DND-41 (cell line): ENCODE measurements around the gene SDHAF4.
"Not testable (repeated sequence)": the region's sequence is repeated elsewhere in the genome, so short reads cannot be mapped to it uniquely, and the experiment has no call there.

Experiments
- ATAC-seq: fragments of 200-7000 bp; cut with Tn5 transposase; 3 replicates; pipeline ENCODE4 v1.9.1; 2021; ENCODE audit warnings: low read depth; ENCODE audit not compliant: insufficient read depth
- DNase-seq: peaks from one replicate; pipeline ENCODE4 v3.0.0-alpha.2; 2020
- H2AFZ ChIP-seq: 2 replicates; pipeline ENCODE4 v1.6.0; 2012; ENCODE audit warnings: low read depth, low read length
- H3K27ac ChIP-seq: 2 replicates; pipeline ENCODE4 v1.5.1; 2012; ENCODE audit warnings: low read length, inconsistent platforms
- H3K27me3 ChIP-seq: fragments of 200-600 bp; sonication (generic); 2 replicates; pipeline ENCODE4 v1.6.0; 2012; ENCODE audit warnings: low read length, mild to moderate bottlenecking, inconsistent platforms; ENCODE audit not compliant: insufficient read depth, poor library complexity
- H3K36me3 ChIP-seq: 2 replicates; pipeline ENCODE4 v1.5.1; 2012; ENCODE audit warnings: low read length, inconsistent platforms; ENCODE audit not compliant: insufficient read depth
- H3K4me1 ChIP-seq: 2 replicates; pipeline ENCODE4 v1.5.1; 2012; ENCODE audit warnings: mild to moderate bottlenecking, low read length; ENCODE audit not compliant: insufficient read depth
- H3K4me2 ChIP-seq: 2 replicates; pipeline ENCODE4 v1.6.0; 2012; ENCODE audit warnings: mild to moderate bottlenecking, moderate library complexity, low read length, inconsistent platforms; ENCODE audit not compliant: insufficient read depth
- H3K4me3 ChIP-seq, 2 experiments: fragments of 200-600 bp in 1 of 2; shearing (Covaris generic) in 1 of 2; 2 replicates each; pipeline ENCODE4 v1.5.1; 2012 to 2016; ENCODE audit warnings: inconsistent platforms in 2 of 2, low read length in 2 of 2, mild to moderate bottlenecking in 2 of 2, low read depth in 1 of 2, moderate library complexity in 1 of 2
- H3K79me2 ChIP-seq: 2 replicates; pipeline ENCODE4 v1.6.0; 2012; ENCODE audit warnings: low read length, inconsistent platforms; ENCODE audit not compliant: insufficient read depth
- H3K9ac ChIP-seq: 2 replicates; pipeline ENCODE4 v1.6.0; 2012; ENCODE audit warnings: low read depth, mild to moderate bottlenecking, inconsistent platforms, low read length, moderate library complexity
- H3K9me3 ChIP-seq: 2 replicates; pipeline ENCODE4 v1.5.1; 2012; ENCODE audit warnings: low read length, moderate library complexity, mild to moderate bottlenecking, inconsistent platforms; ENCODE audit not compliant: insufficient read depth, severe bottlenecking
- H4K20me1 ChIP-seq: 2 replicates; pipeline ENCODE4 v1.6.0; 2012; ENCODE audit warnings: low read length; ENCODE audit not compliant: insufficient read depth
- CTCF ChIP-seq: IDR thresholded peaks from 2 replicates; pipeline ENCODE4 v1.5.1; 2012; ENCODE audit warnings: borderline replicate concordance, low read length, moderate library complexity, mild to moderate bottlenecking; ENCODE audit not compliant: poor library complexity, severe bottlenecking; ENCODE audit errors: extremely low read depth
- EZH2 ChIP-seq: IDR thresholded peaks from 3 replicates; pipeline ENCODE4 v1.6.1; 2012; ENCODE audit warnings: borderline replicate concordance, low read depth, mild to moderate bottlenecking, moderate library complexity, low read length, inconsistent platforms; ENCODE audit not compliant: severe bottlenecking

Gene SDHAF4

GRCh38 chr6:70547905-70548304, 18.8 kb upstream of the SDHAF4 start:
- Histone ChIP-seq H3K36me3 (no peaks in the 10 kb centered on the region), H3K9ac (no peak overlapping the region)

GRCh38 chr6:70549327-70549726, 17.4 kb upstream of the SDHAF4 start:
- H3K9ac ChIP-seq: no peak overlapping the region
- no peaks in the 10 kb centered on the region for H4K20me1 ChIP-seq
- no peak overlapping the region for H3K27ac ChIP-seq
- TF ChIP-seq EZH2 (no peak), CTCF (no peak)
- DNase-seq (no peak), ATAC-seq (no peak)
- no peaks in the 10 kb centered on the region for H3K9me3 ChIP-seq
- no peak overlapping the region for H3K4me2 ChIP-seq
- H3K4me1 ChIP-seq: no peaks in the 10 kb centered on the region
- no peak overlapping the region for H2AFZ ChIP-seq
- no peaks in the 10 kb centered on the region for H3K27me3 ChIP-seq
- no peaks in the 10 kb centered on the region for H3K36me3 ChIP-seq
- H3K79me2 ChIP-seq: no peaks in the 10 kb centered on the region
- H3K4me3 ChIP-seq: no peak overlapping the region

More at GRCh38 chr6:70547905-70548304, 18.8 kb upstream of the SDHAF4 start:
- no peaks in the 10 kb centered on the region for H3K79me2 ChIP-seq
- ATAC-seq (no peak), DNase-seq (no peak)
- no peaks in the 10 kb centered on the region for H3K27me3 ChIP-seq
- H4K20me1 ChIP-seq: no peaks in the 10 kb centered on the region
- no peak overlapping the region for H2AFZ ChIP-seq
- no peaks in the 10 kb centered on the region for H3K9me3 ChIP-seq
- no peak overlapping the region for H3K4me3 ChIP-seq
- H3K4me1 ChIP-seq: no peaks in the 10 kb centered on the region
- no peak overlapping the region for H3K27ac ChIP-seq
- TF ChIP-seq EZH2: no peak
- no peak for TF ChIP-seq CTCF
- H3K4me2 ChIP-seq: no peak overlapping the region

- H3K27me3 ChIP-seq: no peaks in the 10 kb centered on the region
- H3K27ac ChIP-seq: no peak overlapping the region
- no peaks in the 10 kb centered on the region for H4K20me1 ChIP-seq
- no peaks in the 10 kb centered on the region for H3K4me1 ChIP-seq
- no peaks in the 10 kb centered on the region for H3K36me3 ChIP-seq
- no peak overlapping the region for H3K4me2 ChIP-seq
- no peak for DNase-seq
- no peak for ATAC-seq
- no peak overlapping the region for H3K9ac ChIP-seq
- no peaks in the 10 kb centered on the region for H3K79me2 ChIP-seq
- H3K9me3 ChIP-seq: no peaks in the 10 kb centered on the region
- TF ChIP-seq CTCF (peak; percentile 16), EZH2 (no peak)
- H3K4me3 ChIP-seq: no peak overlapping the region
- H2AFZ ChIP-seq: no peak overlapping the region
These were observed 15.2 kb upstream of the SDHAF4 start for GRCh38 chr6:70551566-70551965.

DNA sequence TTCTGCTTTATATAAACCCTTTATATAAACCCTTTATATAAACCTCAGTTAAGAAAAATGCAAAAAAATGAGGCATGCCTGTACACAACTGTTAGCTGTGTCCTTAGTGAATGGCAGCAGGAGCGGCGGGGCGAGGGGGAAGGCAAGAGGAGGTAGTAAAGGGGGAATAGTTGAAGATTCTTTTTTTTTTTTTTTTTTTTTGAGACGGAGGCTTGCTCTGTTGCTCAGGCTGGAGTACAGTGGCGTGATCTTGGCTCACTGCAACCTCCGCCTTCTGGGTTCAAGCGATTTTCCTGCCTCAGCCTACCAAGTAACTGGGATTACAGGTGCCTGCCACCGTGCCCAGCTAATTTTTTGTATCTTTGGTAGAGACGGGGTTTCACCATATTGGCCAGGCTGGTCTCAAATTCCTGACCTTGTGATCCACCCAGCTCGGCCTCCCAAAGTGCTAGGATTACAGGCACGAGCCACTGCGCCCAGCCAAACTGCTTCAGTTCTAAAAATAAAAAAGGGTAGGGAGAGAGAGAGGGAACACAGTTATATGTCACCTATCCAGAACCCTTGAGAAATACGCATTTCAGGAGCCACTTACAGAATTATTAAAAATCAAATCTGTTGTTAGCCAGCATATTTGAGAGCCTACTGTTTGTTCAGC, 14.3 kb upstream of the SDHAF4 start:
- H3K9me3 ChIP-seq, DNase-seq, H4K20me1 ChIP-seq, H3K4me3 ChIP-seq, ATAC-seq, H3K36me3 ChIP-seq, H2AFZ ChIP-seq, H3K9ac ChIP-seq, H3K4me1 ChIP-seq, H3K4me2 ChIP-seq, H3K27me3 ChIP-seq, H3K27ac ChIP-seq, H3K79me2 ChIP-seq: not testable (repeated sequence)
